GM12878 (cell line): Measurements from ENCODE around the gene CFAP99. TPM values are rescaled to one million over a fixed set of nuclear protein-coding genes. Genes with fewer than 3 reads are reported as not detected.

Experiments used
- ATAC-seq: fragments of 200-7000 bp; cut with Tn5 transposase; 3 replicates; pipeline ENCODE4 v1.9.1; 2020; ENCODE audit warnings: mild to moderate bottlenecking, moderate library complexity
- BruUV-seq: library from RNA; stranded (reverse); fragments of 400-500 nt; replicated peaks from 2 replicates; lab custom pipeline; 2021; lab: Mats Ljungman, UMichigan
- CTCF ChIA-PET: fragments of 300-600 bp; sonication (Branson Sonifier 250); formaldehyde crosslinking; extraction: SDS; loops from one replicate; lab custom pipeline; 2021; ENCODE audit warnings: inconsistent platforms; lab: Yijun Ruan, JAX
- POLR2A ChIA-PET: fragments of 350-600 bp; formaldehyde crosslinking; extraction: SDS; loops from one replicate; lab custom pipeline; 2021; ENCODE audit warnings: inconsistent platforms; lab: Charles Lee
- RAD21 ChIA-PET: fragments of 300-600 bp; sonication (Branson Sonifier 250); formaldehyde crosslinking; loops from one replicate; lab custom pipeline; 2023; ENCODE audit warnings: antibody characterized with exemption; ENCODE audit not compliant: unreplicated experiment; lab: Charles Lee
- SMC1A ChIA-PET: fragments of 300-600 bp; sonication (Branson Sonifier 250); formaldehyde crosslinking; loops from one replicate; lab custom pipeline; 2023; ENCODE audit not compliant: unreplicated experiment, uncharacterized antibody; lab: Charles Lee
- DNase-seq: peaks from one replicate; pipeline ENCODE4 v3.0.0-alpha.2; 2011; ENCODE audit warnings: low read depth, low spot score
- FAIRE-seq: peaks from 3 replicates; lab custom pipeline; 2011; peaks lifted over from hg19 to GRCh38; lab: Jason Lieb, UNC
- H2AFZ ChIP-seq: 2 replicates; pipeline ENCODE4 v1.6.0; 2011; ENCODE audit warnings: low read depth, low read length, control low read depth; ENCODE audit not compliant: control insufficient read depth
- H3K27ac ChIP-seq: 2 replicates; pipeline ENCODE4 v1.5.1; 2011; ENCODE audit warnings: control low read depth; ENCODE audit not compliant: control insufficient read depth, insufficient read depth
- H3K27me3 ChIP-seq, 2 experiments: replicated peaks in 1 of 2; 2 replicates each; pipeline versions ENCODE4 v1.6.0 to v1.6.1; 2011; ENCODE audit warnings: low read length in 1 of 2; ENCODE audit not compliant: control insufficient read depth in 2 of 2, insufficient read depth in 2 of 2
- H3K36me3 ChIP-seq, 2 experiments: 2 replicates each; pipeline ENCODE4 v1.5.1; 2011; ENCODE audit warnings: low read length in 1 of 2; ENCODE audit not compliant: control insufficient read depth in 2 of 2, insufficient read depth in 2 of 2
- H3K4me1 ChIP-seq: 2 replicates; pipeline ENCODE4 v1.6.1; 2011; ENCODE audit warnings: mild to moderate bottlenecking, low read length, moderate library complexity, mixed read lengths; ENCODE audit not compliant: control insufficient read depth, insufficient read depth
- H3K4me2 ChIP-seq: 2 replicates; pipeline ENCODE4 v1.6.0; 2011; ENCODE audit warnings: control low read depth; ENCODE audit not compliant: control insufficient read depth, insufficient read depth
- H3K4me3 ChIP-seq: fragments of 200-600 bp; sonication (generic); 2 replicates; pipeline ENCODE4 v1.5.1; 2016
- H3K79me2 ChIP-seq: 2 replicates; pipeline ENCODE4 v1.6.0; 2011; ENCODE audit warnings: low read length; ENCODE audit not compliant: control insufficient read depth, insufficient read depth
- H3K9ac ChIP-seq: 2 replicates; pipeline ENCODE4 v1.8.0; 2011; ENCODE audit warnings: low read length, control low read depth, mixed read lengths; ENCODE audit not compliant: control insufficient read depth, insufficient read depth
- H3K9me3 ChIP-seq: replicated peaks from 3 replicates; pipeline ENCODE4 v1.5.1; 2011; ENCODE audit warnings: mild to moderate bottlenecking, low read length; ENCODE audit not compliant: control insufficient read depth, insufficient read depth
- H4K20me1 ChIP-seq: 2 replicates; pipeline ENCODE4 v1.6.0; 2011; ENCODE audit not compliant: control insufficient read depth, insufficient read depth
- CTCF ChIP-seq, 3 experiments: IDR thresholded peaks in 2 of 3; conservative IDR thresholded peaks in 1 of 3; 2 replicates each; pipeline ENCODE4 v1.5.1; 2011; ENCODE audit warnings: low read depth in 3 of 3, low read length in 3 of 3, mild to moderate bottlenecking in 3 of 3, control low read depth in 2 of 3, moderate library complexity in 2 of 3, inconsistent platforms in 1 of 3, mixed read lengths in 1 of 3; ENCODE audit not compliant: control insufficient read depth in 2 of 3, insufficient read depth in 1 of 3; ENCODE audit errors: extremely low read depth in 1 of 3
- RB1 ChIP-seq: fragments of 450-650 bp; formaldehyde crosslinking; IDR thresholded peaks from 2 replicates; pipeline ENCODE4 v1.6.1; 2017; ENCODE audit warnings: mild to moderate bottlenecking, borderline replicate concordance
- ZNF384 ChIP-seq: IDR thresholded peaks from 2 replicates; pipeline ENCODE4 v1.6.1; 2012; ENCODE audit warnings: low read depth, mild to moderate bottlenecking, low read length, improper control_type of control experiment, borderline replicate concordance
- WGBS: methylation state at CpG from one replicate; pipeline ENCODE4 v1.1.6; 2016; ENCODE audit warnings: low lambda C conversion rate; ENCODE audit not compliant: insufficient replicate concordance, insufficient coverage; ENCODE audit errors: missing lambda C conversion rate; 5-methylcytosine and 5-hydroxymethylcytosine counted together
- in situ Hi-C: fragments of 300-500 bp; cut with MboI; formaldehyde crosslinking; loops from 9 replicates; pipeline ENCODE4 v1.14.3; 2018; ENCODE audit warnings: mixed read lengths
- intact Hi-C: fragments of 100-400 bp; cut with micrococcal nuclease; formaldehyde crosslinking; loops from one replicate; pipeline ENCODE4 v1.14.2; 2022; ENCODE audit not compliant: unreplicated experiment
- polyA plus RNA-seq, 11 experiments: library from polyadenylated mRNA; depleted of rRNA in 4 of 11; unstranded in 6 of 11; stranded (reverse) in 5 of 11; fragments of >200 nt; fragmentation: Nextera tagmentation in 4 of 11; fragmentation: Illumina TruSeq in 1 of 11; extraction: Ambion mirVana in 4 of 11; extraction: Trizol in 1 of 11; gene quantifications; 1 replicate in 1 of 11; 2 replicates in 10 of 11; pipeline versions ENCODE4 v1.2.1 to v1.2.3, GENCODE V29; 2011 to 2016; ENCODE audit warnings: inconsistent platforms in 2 of 11, missing spikeins in 2 of 11, low read depth in 1 of 11
- total RNA-seq, 4 experiments: library from RNA; depleted of rRNA in 3 of 4; stranded (reverse); fragments of >200 nt in 3 of 4; fragmentation: Illumina TruSeq in 1 of 4; extraction: Trizol in 1 of 4; gene quantifications; 2 replicates each; pipeline versions ENCODE4 v1.2.1 to v1.2.3, GENCODE V29; 2013 to 2021
- TF ChIP-seq, protein P1 (sequence below): fragments of 450-650 bp; IDR thresholded peaks from 2 replicates; pipeline ENCODE4 v1.6.1; 2017; ENCODE audit warnings: mild to moderate bottlenecking, moderate library complexity
- TF ChIP-seq, protein P2 (sequence below): fragments of 450-650 bp; formaldehyde crosslinking; IDR thresholded peaks from 2 replicates; pipeline ENCODE4 v1.5.0; 2022; ENCODE audit warnings: mild to moderate bottlenecking, missing genetic modification characterization

The CFAP99 gene
- total and polyA plus RNA-seq, 10 of the 15 experiments (the other 5 are each of a cell fraction or from before 2014, with no cell fraction given), result not detected

- H3K4me2 ChIP-seq, result no peak overlapping the region
- H4K20me1 ChIP-seq, result no peaks in the 10 kb centered on the region
- ATAC-seq (no peak), DNase-seq (no peak), FAIRE-seq (no peak)
- H3K27ac ChIP-seq, result no peak overlapping the region
- no peaks in the 10 kb centered on the region for H3K9me3 ChIP-seq
- WGBS, result 69% methylated on average over 10 of the region's 10 CpGs
- ChIA-PET POLR2A (no interaction called here), SMC1A (interaction anchor here (1.1 kb wide), 1 partner anchor 9 kb away, joined by 4 read pairs; no protein-coding TSS in a partner anchor), CTCF (interaction anchor here (1.1 to 1.4 kb wide), 3 partner anchors 9 to 16 kb away, joined by 3 to 4 read pairs (median 3); partner anchors contain the start of gene CFAP99), RAD21 (interaction anchor here (0.6 kb wide), 1 partner anchor 35 kb away, joined by 4 read pairs; no protein-coding TSS in a partner anchor)
- in situ Hi-C loops, result no loop called here
- H3K4me1 ChIP-seq, result peaks cover 5% of the 10 kb centered on the region
- intact Hi-C loops, result no loop called here
- no peaks in the 10 kb centered on the region for H3K36me3 ChIP-seq
- no peak overlapping the region for H3K4me3 ChIP-seq
- BruUV-seq, result no TSS peak
- TF ChIP-seq ZNF384, result no peak
- TF ChIP-seq, protein P1, sequence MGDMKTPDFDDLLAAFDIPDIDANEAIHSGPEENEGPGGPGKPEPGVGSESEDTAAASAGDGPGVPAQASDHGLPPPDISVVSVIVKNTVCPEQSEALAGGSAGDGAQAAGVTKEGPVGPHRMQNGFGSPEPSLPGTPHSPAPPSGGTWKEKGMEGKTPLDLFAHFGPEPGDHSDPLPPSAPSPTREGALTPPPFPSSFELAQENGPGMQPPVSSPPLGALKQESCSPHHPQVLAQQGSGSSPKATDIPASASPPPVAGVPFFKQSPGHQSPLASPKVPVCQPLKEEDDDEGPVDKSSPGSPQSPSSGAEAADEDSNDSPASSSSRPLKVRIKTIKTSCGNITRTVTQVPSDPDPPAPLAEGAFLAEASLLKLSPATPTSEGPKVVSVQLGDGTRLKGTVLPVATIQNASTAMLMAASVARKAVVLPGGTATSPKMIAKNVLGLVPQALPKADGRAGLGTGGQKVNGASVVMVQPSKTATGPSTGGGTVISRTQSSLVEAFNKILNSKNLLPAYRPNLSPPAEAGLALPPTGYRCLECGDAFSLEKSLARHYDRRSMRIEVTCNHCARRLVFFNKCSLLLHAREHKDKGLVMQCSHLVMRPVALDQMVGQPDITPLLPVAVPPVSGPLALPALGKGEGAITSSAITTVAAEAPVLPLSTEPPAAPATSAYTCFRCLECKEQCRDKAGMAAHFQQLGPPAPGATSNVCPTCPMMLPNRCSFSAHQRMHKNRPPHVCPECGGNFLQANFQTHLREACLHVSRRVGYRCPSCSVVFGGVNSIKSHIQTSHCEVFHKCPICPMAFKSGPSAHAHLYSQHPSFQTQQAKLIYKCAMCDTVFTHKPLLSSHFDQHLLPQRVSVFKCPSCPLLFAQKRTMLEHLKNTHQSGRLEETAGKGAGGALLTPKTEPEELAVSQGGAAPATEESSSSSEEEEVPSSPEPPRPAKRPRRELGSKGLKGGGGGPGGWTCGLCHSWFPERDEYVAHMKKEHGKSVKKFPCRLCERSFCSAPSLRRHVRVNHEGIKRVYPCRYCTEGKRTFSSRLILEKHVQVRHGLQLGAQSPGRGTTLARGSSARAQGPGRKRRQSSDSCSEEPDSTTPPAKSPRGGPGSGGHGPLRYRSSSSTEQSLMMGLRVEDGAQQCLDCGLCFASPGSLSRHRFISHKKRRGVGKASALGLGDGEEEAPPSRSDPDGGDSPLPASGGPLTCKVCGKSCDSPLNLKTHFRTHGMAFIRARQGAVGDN, result no peak
- TF ChIP-seq RB1, result no peak
- TF ChIP-seq CTCF (IDR thresholded peaks at IDR 0.05 in 2 of 3, conservative IDR thresholded peaks at IDR 0.05 in 1 of 3; ENCODE audit: control insufficient read depth in 2 of 3, extremely low read depth in 1 of 3, insufficient read depth in 1 of 3, low read depth in 3 of 3, low read length in 3 of 3), result no peak
- TF ChIP-seq, protein P2, sequence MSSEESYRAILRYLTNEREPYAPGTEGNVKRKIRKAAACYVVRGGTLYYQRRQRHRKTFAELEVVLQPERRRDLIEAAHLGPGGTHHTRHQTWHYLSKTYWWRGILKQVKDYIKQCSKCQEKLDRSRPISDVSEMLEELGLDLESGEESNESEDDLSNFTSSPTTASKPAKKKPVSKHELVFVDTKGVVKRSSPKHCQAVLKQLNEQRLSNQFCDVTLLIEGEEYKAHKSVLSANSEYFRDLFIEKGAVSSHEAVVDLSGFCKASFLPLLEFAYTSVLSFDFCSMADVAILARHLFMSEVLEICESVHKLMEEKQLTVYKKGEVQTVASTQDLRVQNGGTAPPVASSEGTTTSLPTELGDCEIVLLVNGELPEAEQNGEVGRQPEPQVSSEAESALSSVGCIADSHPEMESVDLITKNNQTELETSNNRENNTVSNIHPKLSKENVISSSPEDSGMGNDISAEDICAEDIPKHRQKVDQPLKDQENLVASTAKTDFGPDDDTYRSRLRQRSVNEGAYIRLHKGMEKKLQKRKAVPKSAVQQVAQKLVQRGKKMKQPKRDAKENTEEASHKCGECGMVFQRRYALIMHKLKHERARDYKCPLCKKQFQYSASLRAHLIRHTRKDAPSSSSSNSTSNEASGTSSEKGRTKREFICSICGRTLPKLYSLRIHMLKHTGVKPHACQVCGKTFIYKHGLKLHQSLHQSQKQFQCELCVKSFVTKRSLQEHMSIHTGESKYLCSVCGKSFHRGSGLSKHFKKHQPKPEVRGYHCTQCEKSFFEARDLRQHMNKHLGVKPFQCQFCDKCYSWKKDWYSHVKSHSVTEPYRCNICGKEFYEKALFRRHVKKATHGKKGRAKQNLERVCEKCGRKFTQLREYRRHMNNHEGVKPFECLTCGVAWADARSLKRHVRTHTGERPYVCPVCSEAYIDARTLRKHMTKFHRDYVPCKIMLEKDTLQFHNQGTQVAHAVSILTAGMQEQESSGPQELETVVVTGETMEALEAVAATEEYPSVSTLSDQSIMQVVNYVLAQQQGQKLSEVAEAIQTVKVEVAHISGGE (CRISPR knock-in tag), result no peak
- no peak overlapping the region for H3K9ac ChIP-seq
- peaks cover 4 to 6% of the 10 kb centered on the region in 2 experiments; a peak in 3 of 4 replicates for H3K27me3 ChIP-seq
- H2AFZ ChIP-seq, result no peak overlapping the region
- H3K79me2 ChIP-seq, result no peaks in the 10 kb centered on the region
Observed at GRCh38 chr4:2406406-2406805, 12.3 kb upstream of the CFAP99 start.
